Naive thymus-derived CD4-positive, alpha-beta T cell (primary cell): ENCODE results near the gene SETD3. TPM values are rescaled to one million over a fixed set of nuclear protein-coding genes. Genes with fewer than 3 reads are reported as not detected.

Experiments used
- ATAC-seq: fragments of 150-1000 bp; cut with Tn5 transposase; 2 replicates; pipeline ENCODE4 v1.10.0; 2021; ENCODE audit warnings: mild to moderate bottlenecking, moderate library complexity
- CTCF ChIA-PET: fragments of 350-600 bp; sonication (Branson Sonifier 250); formaldehyde crosslinking; loops from one replicate; lab custom pipeline; 2021; ENCODE audit warnings: antibody characterized with exemption; lab: Charles Lee
- POLR2A ChIA-PET: fragments of 350-600 bp; sonication (Branson Sonifier 250); formaldehyde crosslinking; loops from one replicate; lab custom pipeline; 2021; ENCODE audit warnings: antibody characterized with exemption, inconsistent platforms; lab: Charles Lee
- DNase-seq, 9 donors: peaks; one replicate each; pipeline versions ENCODE4 v3.0.0 to v3.0.0-alpha.2; 2020 to 2022; ENCODE audit warnings: mixed read lengths in 1 of 9
- H3K27ac ChIP-seq: one replicate; pipeline ENCODE4 v1.7.0; 2013; ENCODE audit warnings: mild to moderate bottlenecking, low read depth, low read length, moderate library complexity
- H3K27me3 ChIP-seq, 2 donors: one replicate each; pipeline ENCODE4 v1.7.0; 2013; ENCODE audit warnings: low read length in 2 of 2, mild to moderate bottlenecking in 2 of 2, moderate library complexity in 2 of 2; ENCODE audit not compliant: control insufficient read depth in 2 of 2, insufficient read depth in 2 of 2
- H3K36me3 ChIP-seq, 3 experiments: 1 replicate in 2 of 3; 2 replicates in 1 of 3; pipeline ENCODE4 v1.7.0; 2013; ENCODE audit warnings: low read length in 3 of 3, mild to moderate bottlenecking in 3 of 3, moderate library complexity in 1 of 3; ENCODE audit not compliant: insufficient read depth in 3 of 3, control insufficient read depth in 2 of 3
- H3K4me1 ChIP-seq, 2 donors: one replicate each; pipeline ENCODE4 v1.7.0; 2013; ENCODE audit warnings: low read length in 2 of 2, mild to moderate bottlenecking in 2 of 2, moderate library complexity in 1 of 2; ENCODE audit not compliant: control insufficient read depth in 2 of 2, insufficient read depth in 2 of 2
- H3K4me3 ChIP-seq: 2 replicates; pipeline ENCODE4 v1.7.0; 2013; ENCODE audit warnings: mild to moderate bottlenecking, low read length
- H3K9me3 ChIP-seq, 3 experiments: 1 replicate in 2 of 3; 2 replicates in 1 of 3; pipeline ENCODE4 v1.7.0; 2013; ENCODE audit warnings: low read length in 3 of 3; ENCODE audit not compliant: control insufficient read depth in 2 of 3
- H3K27ac Mint-ChIP-seq, 9 donors: one replicate each; pipeline ENCODE4 v1.8.0; 2020 to 2022; ENCODE audit warnings: mixed read lengths in 9 of 9, mild to moderate bottlenecking in 8 of 9, moderate library complexity in 5 of 9, inconsistent platforms in 2 of 9
- H3K27me3 Mint-ChIP-seq, 5 donors: one replicate each; pipeline ENCODE4 v1.8.0; 2021 to 2022; ENCODE audit warnings: mixed read lengths in 5 of 5, mild to moderate bottlenecking in 1 of 5
- H3K36me3 Mint-ChIP-seq, 5 donors: one replicate each; pipeline ENCODE4 v1.8.0; 2020 to 2022; ENCODE audit warnings: mixed read lengths in 5 of 5, mild to moderate bottlenecking in 3 of 5, inconsistent platforms in 1 of 5
- H3K4me1 Mint-ChIP-seq, 7 donors: one replicate each; pipeline ENCODE4 v1.8.0; 2020 to 2022; ENCODE audit warnings: mixed read lengths in 7 of 7, mild to moderate bottlenecking in 3 of 7, inconsistent platforms in 1 of 7
- H3K4me3 Mint-ChIP-seq, 10 donors: one replicate each; pipeline ENCODE4 v1.8.0; 2020 to 2022; ENCODE audit warnings: mild to moderate bottlenecking in 10 of 10, mixed read lengths in 10 of 10, moderate library complexity in 6 of 10, inconsistent platforms in 2 of 10
- H3K9me3 Mint-ChIP-seq, 11 donors: one replicate each; pipeline ENCODE4 v1.8.0; 2020 to 2022; ENCODE audit warnings: mixed read lengths in 11 of 11, mild to moderate bottlenecking in 4 of 11, inconsistent platforms in 1 of 11, moderate library complexity in 1 of 11
- intact Hi-C, 2 donors: fragments of 100-400 bp; cut with micrococcal nuclease; formaldehyde crosslinking; loops; one replicate each; pipeline ENCODE4 v1.15.1; 2023
- polyA plus RNA-seq, 2 donors: library from polyadenylated mRNA; unstranded; fragments of 300-500 nt; fragmentation: Illumina TruSeq; gene quantifications; one replicate each; pipeline ENCODE4 v1.2.3, GENCODE V29; 2021
- total RNA-seq, 6 experiments: library from RNA in 5 of 6; stranded (reverse) in 5 of 6; gene quantifications; 1 replicate in 5 of 6; 2 replicates in 1 of 6; pipeline ENCODE4 v1.2.3 and lab custom pipeline; 2021 to 2026

SETD3 gene
- 10 to 100 TPM; 42.7 to 59.4 (median 53.5) TPM for total RNA-seq
- 10 to 100 TPM; 32.2 to 47.4 TPM for polyA plus RNA-seq
- 58.2 reads per million, percentile 74 among the genes with 10 or more reads in this experiment for total RNA-seq (lab: John Stamatoyannopoulos, UW)

GRCh38 chr14:99479906-99480869 lies at the start of gene SETD3:
TSS of gene SETD3 (minus strand) at chr14:99480859. CDS start at chr14:99465805, 15,054 bp downstream.
- Mint-ChIP-seq H3K27me3 (no peaks in the 10 kb centered on the region), H3K27ac (peak within 1 kb of the TSS; percentile 95 to 99 (median 98)), H3K4me3 (peak within 1 kb of the TSS; percentile 89 to 100 (median 98)), H3K4me1 (peaks cover 43 to 81% (median 67%) of the 10 kb centered on the region in 7 donors), H3K9me3 (peaks cover 0 to 1% (median 0%) of the 10 kb centered on the region in 11 donors), H3K36me3 (no peaks in the 10 kb centered on the region)
- CTCF ChIA-PET, result interaction anchor here (0.6 to 1.0 kb wide), 3 partner anchors 46 to 419 kb away, joined by 3 to 4 read pairs (median 3); no protein-coding TSS in a partner anchor
- POLR2A ChIA-PET, result interaction anchor here (0.6 to 1.7 kb wide), 14 partner anchors 8 to 861 kb away, joined by 3 to 38 read pairs (median 3); partner anchors contain the start of genes CCDC85C and CYP46A1
- Histone ChIP-seq H3K27me3 (no peaks in the 10 kb centered on the region), H3K9me3 (no peaks in the 10 kb centered on the region), H3K4me1 (peaks cover 26 to 34% of the 10 kb centered on the region in 2 donors), H3K4me3 (peak within 1 kb of the TSS; percentile 86), H3K36me3 (peaks cover 0 to 6% (median 0%) of the 10 kb centered on the region in 3 experiments), H3K27ac (peak within 1 kb of the TSS; percentile 93)
- DNase-seq (peak in 8 of 9 donors; percentile 2 to 62 (median 27)), ATAC-seq (no peak)
- intact Hi-C loops, result loop anchor here (2.0 to 10.0 kb wide), 5 partner anchors 587 to 895 kb away; partner anchors contain the start of genes EVL (in 1 of the 2), SLC25A29 (in 1 of the 2) and WDR25 (in 1 of the 2)

DNA sequence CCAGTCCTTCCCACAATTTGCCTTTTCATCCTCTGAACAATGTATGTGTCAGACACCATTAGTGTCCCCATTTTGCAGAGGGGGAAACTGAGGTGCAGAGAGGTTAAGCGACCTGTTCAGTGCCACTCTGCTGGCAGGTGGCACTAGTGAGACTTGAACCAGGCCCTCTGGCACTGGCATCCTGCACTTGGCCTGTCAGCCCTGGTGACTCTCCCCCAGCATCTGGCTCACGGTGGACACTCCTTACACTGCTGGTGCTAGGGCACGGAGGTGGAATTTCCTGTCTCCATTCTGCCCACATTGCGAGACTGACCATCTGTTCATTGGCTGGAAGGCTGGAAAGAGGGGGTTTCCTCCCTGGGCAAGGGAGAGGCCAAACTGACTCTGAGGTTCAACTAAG lies 49.2 kb upstream of the SETD3 start:
- Mint-ChIP-seq H3K4me3 (no peak overlapping the region), H3K4me1 (peaks cover 5 to 16% (median 7%) of the 10 kb centered on the region in 7 donors), H3K27ac (no peak overlapping the region), H3K27me3 (no peaks in the 10 kb centered on the region), H3K9me3 (peaks cover 0 to 1% (median 0%) of the 10 kb centered on the region in 11 donors), H3K36me3 (no peaks in the 10 kb centered on the region)
- H3K27me3 ChIP-seq, result no peaks in the 10 kb centered on the region
- H3K9me3 ChIP-seq, result no peaks in the 10 kb centered on the region
- ATAC-seq (no peak), DNase-seq (no peak)
- no peak overlapping the region for H3K4me3 ChIP-seq
- H3K36me3 ChIP-seq, result no peaks in the 10 kb centered on the region
- intact Hi-C loops, result no loop called here
- POLR2A ChIA-PET, result no interaction called here
- H3K4me1 ChIP-seq, result peaks cover 0 to 16% of the 10 kb centered on the region in 2 donors
- no peak overlapping the region for H3K27ac ChIP-seq
- CTCF ChIA-PET, result no interaction called here

DNA sequence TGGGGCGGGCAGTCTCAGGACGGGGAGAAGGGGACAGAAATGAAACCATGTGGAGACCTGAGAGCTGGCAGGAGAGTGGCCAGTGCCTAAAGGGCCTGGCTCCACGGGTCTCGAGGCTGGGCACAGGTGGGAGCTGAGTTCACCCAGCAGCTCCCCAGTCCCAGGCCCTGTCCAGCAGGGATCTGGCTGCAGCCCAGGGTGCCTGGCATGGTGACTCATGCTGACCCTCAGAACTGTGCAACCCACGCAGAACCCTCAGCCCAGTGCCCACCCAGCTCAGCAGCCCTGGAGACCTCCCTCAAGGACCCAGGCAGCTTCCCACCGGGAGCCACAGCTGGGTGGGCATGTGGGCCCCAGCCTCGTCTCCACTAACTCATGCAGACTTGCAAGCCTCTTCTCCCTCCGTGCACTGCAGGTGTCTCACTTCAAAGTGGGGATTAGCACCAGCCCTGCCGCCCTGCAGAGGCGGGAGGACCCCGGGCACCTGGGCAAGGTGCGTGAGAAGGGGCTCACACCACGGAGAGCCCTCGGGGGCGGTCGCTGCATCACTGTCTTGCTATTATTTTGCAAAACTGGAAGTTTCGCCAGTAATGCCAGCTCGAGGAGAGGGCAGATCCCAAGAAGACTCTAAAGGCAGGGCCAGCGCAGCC lies 46.9 kb upstream of the SETD3 start:
- Histone ChIP-seq H3K9me3 (no peaks in the 10 kb centered on the region), H3K4me1 (peaks cover 0 to 23% of the 10 kb centered on the region in 2 donors), H3K27me3 (no peaks in the 10 kb centered on the region), H3K4me3 (no peak overlapping the region), H3K36me3 (no peaks in the 10 kb centered on the region), H3K27ac (no peak overlapping the region)
- Mint-ChIP-seq H3K27me3 (no peaks in the 10 kb centered on the region), H3K4me3 (no peak overlapping the region), H3K4me1 (peaks cover 5 to 23% (median 15%) of the 10 kb centered on the region in 7 donors), H3K36me3 (no peaks in the 10 kb centered on the region), H3K9me3 (peaks cover 0 to 1% (median 0%) of the 10 kb centered on the region in 11 donors), H3K27ac (peak overlapping the region in 5 of 9 donors; percentile 21 to 68 (median 46))
- DNase-seq, result no peak
- intact Hi-C loops, result no loop called here
- CTCF ChIA-PET, result interaction anchor here (0.6 to 1.0 kb wide), 2 partner anchors 12 to 101 kb away, joined by 3 to 5 read pairs; no protein-coding TSS in a partner anchor
- POLR2A ChIA-PET, result no interaction called here
- ATAC-seq, result no peak

DNA sequence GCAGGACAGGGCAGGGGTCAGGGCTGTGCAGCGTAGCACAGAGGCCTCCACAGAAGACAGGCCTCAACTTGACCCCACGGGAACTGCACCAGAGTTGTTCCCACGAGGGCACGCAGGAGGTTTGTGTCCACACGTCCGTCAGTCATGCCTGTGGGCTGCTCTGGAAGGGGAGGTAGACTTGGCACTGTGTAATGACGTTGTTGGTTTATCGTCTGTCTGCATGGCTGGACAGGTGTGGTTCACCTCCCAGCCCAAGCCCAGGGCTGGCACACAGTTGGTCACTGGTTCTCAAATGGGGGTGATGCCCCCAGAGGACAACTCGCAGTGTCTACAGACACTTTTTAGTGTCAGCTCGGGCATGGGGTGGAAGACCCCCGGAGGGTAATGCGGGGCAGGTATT lies 46.4 kb upstream of the SETD3 start:
- ChIA-PET POLR2A (interaction anchor here (0.9 kb wide), 1 partner anchor 62 kb away, joined by 4 read pairs; no protein-coding TSS in a partner anchor), CTCF (interaction anchor here (0.6 kb wide), 1 partner anchor 12 kb away, joined by 5 read pairs; no protein-coding TSS in a partner anchor)
- Histone ChIP-seq H3K4me3 (no peak overlapping the region), H3K36me3 (no peaks in the 10 kb centered on the region), H3K4me1 (peaks cover 0 to 23% of the 10 kb centered on the region in 2 donors), H3K9me3 (no peaks in the 10 kb centered on the region), H3K27me3 (no peaks in the 10 kb centered on the region), H3K27ac (no peak overlapping the region)
- ATAC-seq (no peak), DNase-seq (no peak)
- Mint-ChIP-seq H3K27ac (peak overlapping the region in 4 of 9 donors; percentile 21 to 64 (median 37)), H3K4me3 (no peak overlapping the region), H3K9me3 (peaks cover 0 to 1% (median 0%) of the 10 kb centered on the region in 11 donors), H3K27me3 (no peaks in the 10 kb centered on the region), H3K4me1 (peaks cover 5 to 23% (median 15%) of the 10 kb centered on the region in 7 donors), H3K36me3 (no peaks in the 10 kb centered on the region)
- intact Hi-C loops, result no loop called here

DNA sequence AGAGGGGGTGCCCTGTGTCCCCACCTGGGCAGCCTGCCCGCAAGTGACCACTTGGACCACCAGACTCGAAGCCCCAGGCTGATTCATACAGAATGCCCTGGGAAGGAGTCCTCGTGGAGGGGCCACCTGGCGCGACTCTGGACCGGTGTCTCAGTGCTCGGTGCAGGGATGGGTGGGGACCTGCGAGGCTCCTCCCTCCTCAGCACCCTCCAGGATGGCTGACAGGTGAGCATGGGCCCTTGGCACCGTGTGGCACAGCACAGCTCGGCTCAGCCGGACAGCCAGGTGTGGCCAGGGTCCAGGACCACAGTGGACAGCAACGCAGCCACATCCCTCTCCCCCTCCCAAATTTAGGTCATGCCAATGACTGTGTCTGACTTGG lies 45.0 kb upstream of the SETD3 start:
- Histone ChIP-seq H3K36me3 (no peaks in the 10 kb centered on the region), H3K4me1 (peaks cover 0 to 23% of the 10 kb centered on the region in 2 donors), H3K27me3 (no peaks in the 10 kb centered on the region), H3K4me3 (no peak overlapping the region), H3K9me3 (no peaks in the 10 kb centered on the region), H3K27ac (peak overlapping the region; percentile 66)
- intact Hi-C loops, result loop anchor here in 1 of 2 donors (1.0 kb wide), 1 partner anchor 80 kb away; no protein-coding TSS in a partner anchor
- Mint-ChIP-seq H3K4me3 (peak overlapping the region in 4 of 10 donors; percentile 69 to 77 (median 76)), H3K9me3 (peaks cover 0 to 1% (median 0%) of the 10 kb centered on the region in 11 donors), H3K27me3 (no peaks in the 10 kb centered on the region), H3K36me3 (no peaks in the 10 kb centered on the region), H3K27ac (peak overlapping the region; percentile 32 to 99 (median 87)), H3K4me1 (peaks cover 5 to 23% (median 15%) of the 10 kb centered on the region in 7 donors)
- POLR2A ChIA-PET, result interaction anchor here (0.6 to 2.8 kb wide), 3 partner anchors 78 to 89 kb away, joined by 3 to 17 read pairs (median 6); partner anchors contain the start of gene CCDC85C
- CTCF ChIA-PET, result interaction anchor here (1.0 to 2.2 kb wide), 3 partner anchors 97 to 359 kb away, joined by 3 to 8 read pairs (median 3); no protein-coding TSS in a partner anchor
- ATAC-seq (no peak), DNase-seq (peak in 1 of 9 donors; percentile 20)
